Activated CD4-positive, alpha-beta T cell treated with anti-CD3 and anti-CD28 coated beads for 1 hour (primary cell): Measurements from ENCODE around the gene EDA.

Source experiments
- DNase-seq: peaks from one replicate; pipeline ENCODE4 v3.0.0-alpha.2; 2020

Gene EDA

DNA sequence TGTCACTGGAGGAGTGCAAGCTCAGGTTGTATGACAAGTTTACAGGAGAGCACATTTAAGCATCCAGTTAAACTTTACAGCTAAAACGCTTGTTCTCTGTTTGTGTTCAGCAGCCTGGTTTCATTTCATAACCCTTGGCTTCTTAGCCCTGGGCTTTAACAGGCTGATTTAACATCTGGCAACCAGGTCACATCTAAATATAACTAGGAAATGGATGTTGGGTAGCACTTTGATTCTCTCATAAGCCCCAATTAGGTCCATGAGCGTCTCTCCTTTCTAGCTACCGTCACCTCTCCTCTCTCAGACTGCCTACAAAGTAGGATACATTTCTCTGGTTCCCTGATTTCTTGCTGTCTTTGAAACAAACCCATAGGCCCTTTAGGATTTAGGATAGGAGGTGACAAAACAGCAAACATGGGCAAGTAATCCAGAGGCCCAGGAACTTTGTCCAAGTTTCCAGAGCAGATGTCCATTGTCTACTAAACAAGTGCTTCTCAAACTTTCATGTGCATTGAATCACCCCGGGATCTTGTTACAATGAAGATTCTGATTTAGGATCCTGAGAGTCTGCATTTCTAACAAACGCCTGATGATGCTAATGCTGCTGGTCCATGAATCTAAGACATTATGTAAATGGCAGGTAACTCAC is 468.8 kb downstream of the EDA start:
- DNase-seq: no peak

DNA sequence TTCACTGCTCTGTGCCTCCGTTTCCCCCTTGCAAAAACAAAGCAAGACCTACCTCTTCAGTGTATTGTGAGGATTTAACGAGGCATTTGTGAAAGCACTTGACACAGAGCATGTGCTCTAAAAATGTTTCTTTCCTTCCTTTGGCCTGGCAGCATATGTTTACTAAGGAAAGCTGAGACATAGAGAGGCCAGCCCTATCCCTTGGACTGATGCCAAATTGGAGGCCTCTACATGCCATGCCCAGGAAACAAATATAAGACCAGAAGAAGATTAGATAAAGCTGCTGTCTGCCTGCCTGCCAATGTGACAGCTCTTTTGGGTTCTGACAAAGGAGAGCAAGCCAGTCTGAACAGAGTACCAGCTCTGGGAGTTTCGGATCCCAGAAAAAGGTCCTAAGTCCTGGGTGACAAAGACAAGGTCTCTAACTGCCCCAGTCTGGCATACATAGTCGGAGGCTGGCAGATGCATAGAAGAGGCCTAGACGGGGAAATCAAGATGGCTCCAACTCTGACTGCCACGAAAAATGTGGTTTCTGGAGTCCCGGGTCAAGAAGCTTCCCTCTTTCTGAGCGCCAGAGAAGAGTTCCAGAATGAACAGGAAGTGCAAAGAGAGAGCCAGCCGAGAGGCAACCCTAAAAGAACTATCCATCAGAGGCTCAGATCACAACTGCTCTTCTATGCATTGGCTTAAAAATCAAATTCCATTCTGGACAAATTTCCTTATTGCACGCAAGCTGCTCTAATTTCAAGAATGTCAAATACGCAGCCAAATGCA is 472.1 kb downstream of the EDA start:
- no peak for DNase-seq

DNA sequence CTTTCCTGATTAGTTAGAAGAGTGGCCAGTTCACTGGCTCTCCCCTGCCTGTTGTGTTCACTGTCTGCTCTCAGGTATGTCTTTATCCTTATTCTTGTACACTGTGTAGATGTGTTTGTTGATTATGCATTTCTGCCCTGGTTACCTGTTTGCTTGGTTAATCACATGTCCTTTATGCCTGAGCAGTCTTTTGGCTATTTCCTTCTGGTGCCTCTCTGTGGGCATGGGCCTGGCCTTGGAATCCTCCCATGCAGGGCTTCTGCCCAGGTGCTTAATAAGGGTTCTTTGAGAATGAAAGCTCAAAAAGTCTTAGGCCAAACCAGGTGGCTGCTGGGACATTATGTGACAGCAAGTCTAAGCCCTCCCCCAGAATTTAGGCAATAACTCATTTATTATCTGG is 472.8 kb downstream of the EDA start:
- no peak for DNase-seq
